IMR-90 (cell line): Measurements from ENCODE around the gene CCDC74B. TPM values are rescaled to one million over a fixed set of nuclear protein-coding genes. Genes with fewer than 3 reads are reported as not detected.
A peak's percentile ranks its signal among the peaks of the same experiment; 100 is the strongest.
"Not testable (repeated sequence)": the region's sequence is repeated elsewhere in the genome, so short reads cannot be mapped to it uniquely, and the experiment has no call there.

ENCODE experiments used
- ATAC-seq: fragments of 200-7000 bp; cut with Tn5 transposase; 2 replicates; pipeline ENCODE4 v1.9.1; 2020; ENCODE audit warnings: low read depth, mild to moderate bottlenecking, moderate library complexity
- BruUV-seq: library from RNA; stranded (reverse); fragments of 400-500 nt; replicated peaks from 2 replicates; lab custom pipeline; 2021; lab: Mats Ljungman, UMichigan
- CTCF ChIA-PET: fragments of 300-600 bp; formaldehyde crosslinking; extraction: SDS; loops from one replicate; lab custom pipeline; 2021; ENCODE audit warnings: antibody characterized with exemption; lab: Yijun Ruan, JAX
- POLR2A ChIA-PET: fragments of 300-600 bp; sonication (Branson Sonifier 250); formaldehyde crosslinking; loops from one replicate; lab custom pipeline; 2022; ENCODE audit warnings: antibody characterized with exemption; ENCODE audit not compliant: unreplicated experiment; lab: Charles Lee
- DNase-seq: peaks from one replicate; pipeline ENCODE4 v3.0.0; 2013
- H2AFZ ChIP-seq: replicated peaks from 2 replicates; pipeline ENCODE3; 2013; ENCODE audit warnings: low read length, mild to moderate bottlenecking; ENCODE audit not compliant: poor library complexity
- H2AK5ac ChIP-seq: 2 replicates; pipeline ENCODE4 v1.6.1; 2013; ENCODE audit warnings: low read depth, low read length, inconsistent platforms
- H2AK9ac ChIP-seq: replicated peaks from 2 replicates; pipeline ENCODE3; 2013; ENCODE audit warnings: mild to moderate bottlenecking, low read depth, low read length, moderate library complexity; ENCODE audit not compliant: poor library complexity
- H2BK120ac ChIP-seq: 2 replicates; pipeline ENCODE4 v1.6.1; 2013; ENCODE audit warnings: low read depth, low read length, inconsistent platforms
- H2BK15ac ChIP-seq: 3 replicates; pipeline ENCODE4 v1.6.1; 2013; ENCODE audit warnings: low read depth, low read length, inconsistent platforms
- H2BK20ac ChIP-seq: 2 replicates; pipeline ENCODE4 v1.6.1; 2013; ENCODE audit warnings: low read depth, mild to moderate bottlenecking, inconsistent platforms, low read length, moderate library complexity
- H2BK5ac ChIP-seq: 2 replicates; pipeline ENCODE4 v1.6.1; 2013; ENCODE audit warnings: mild to moderate bottlenecking, low read depth, low read length, inconsistent platforms; ENCODE audit not compliant: poor library complexity, severe bottlenecking
- H3K14ac ChIP-seq: replicated peaks from 2 replicates; pipeline ENCODE4 v1.6.1; 2013; ENCODE audit warnings: low read depth, low read length, inconsistent platforms
- H3K18ac ChIP-seq: 2 replicates; pipeline ENCODE4 v1.6.1; 2013; ENCODE audit warnings: low read depth, low read length, control low read depth
- H3K23ac ChIP-seq: 2 replicates; pipeline ENCODE4 v1.6.1; 2013; ENCODE audit warnings: low read depth, low read length, inconsistent platforms
- H3K27ac ChIP-seq: 2 replicates; pipeline ENCODE4 v1.5.1; 2013; ENCODE audit warnings: mild to moderate bottlenecking, control low read depth, low read length; ENCODE audit not compliant: insufficient read depth
- H3K27me3 ChIP-seq: 2 replicates; pipeline ENCODE4 v1.6.1; 2013; ENCODE audit warnings: low read length; ENCODE audit not compliant: control insufficient read depth, insufficient read depth
- H3K36me3 ChIP-seq: 2 replicates; pipeline ENCODE4 v1.6.1; 2013; ENCODE audit warnings: low read length, mixed read lengths; ENCODE audit not compliant: control insufficient read depth, insufficient read depth
- H3K4ac ChIP-seq: 2 replicates; pipeline ENCODE4 v1.6.1; 2013; ENCODE audit warnings: low read depth, low read length, inconsistent platforms
- H3K4me1 ChIP-seq: 2 replicates; pipeline ENCODE4 v1.6.1; 2013; ENCODE audit warnings: low read length, mixed read lengths; ENCODE audit not compliant: control insufficient read depth, insufficient read depth
- H3K4me2 ChIP-seq: 2 replicates; pipeline ENCODE4 v1.6.1; 2013; ENCODE audit warnings: low read depth, mild to moderate bottlenecking, control low read depth, low read length, moderate library complexity
- H3K4me3 ChIP-seq: 2 replicates; pipeline ENCODE4 v1.5.1; 2013; ENCODE audit warnings: low read depth, mild to moderate bottlenecking, control low read depth, low read length, moderate library complexity; ENCODE audit not compliant: insufficient read depth
- H3K56ac ChIP-seq: 2 replicates; pipeline ENCODE4 v1.6.1; 2013; ENCODE audit warnings: low read length, inconsistent platforms; ENCODE audit not compliant: insufficient read depth; ENCODE audit errors: extremely low read depth
- H3K79me1 ChIP-seq, 2 experiments: 2 replicates each; pipeline ENCODE4 v1.6.1; 2013; ENCODE audit warnings: low read length in 2 of 2, inconsistent platforms in 1 of 2, low read depth in 1 of 2
- H3K9ac ChIP-seq: 2 replicates; pipeline ENCODE4 v1.6.1; 2013; ENCODE audit warnings: low read depth, low read length, control low read depth
- H3K9me1 ChIP-seq: 2 replicates; pipeline ENCODE4 v1.6.1; 2013; ENCODE audit warnings: low read length, inconsistent platforms; ENCODE audit not compliant: insufficient read depth
- H3K9me3 ChIP-seq: 2 replicates; pipeline ENCODE4 v1.6.1; 2013; ENCODE audit warnings: low read length; ENCODE audit not compliant: control insufficient read depth, insufficient read depth
- H4K20me1 ChIP-seq: 2 replicates; pipeline ENCODE4 v1.6.1; 2013; ENCODE audit warnings: low read length, inconsistent platforms; ENCODE audit not compliant: insufficient read depth
- H4K5ac ChIP-seq: 2 replicates; pipeline ENCODE4 v1.6.1; 2013; ENCODE audit warnings: mild to moderate bottlenecking, low read depth, low read length, control low read depth
- H4K8ac ChIP-seq, 2 experiments: 2 replicates each; pipeline ENCODE4 v1.6.1; 2013; ENCODE audit warnings: low read depth in 2 of 2, low read length in 2 of 2, control low read depth in 1 of 2, inconsistent platforms in 1 of 2
- H4K91ac ChIP-seq: 2 replicates; pipeline ENCODE4 v1.6.1; 2013; ENCODE audit warnings: low read depth, low read length, inconsistent platforms; ENCODE audit not compliant: insufficient read depth
- WGBS, 2 experiments: methylation state at CpG; one replicate each; pipeline versions ENCODE4 v1.1.5 to v1.1.7; 2013; ENCODE audit warnings: missing lambda C conversion rate in 2 of 2; ENCODE audit not compliant: insufficient read length in 1 of 2; ENCODE audit errors: extremely low coverage in 2 of 2; 5-methylcytosine and 5-hydroxymethylcytosine counted together
- dilution Hi-C: fragments of 300-500 bp; cut with HindIII; formaldehyde crosslinking; loops from one replicate; pipeline ENCODE4 v1.14.3; 2018; ENCODE audit warnings: low sequenced_read_pairs; ENCODE audit not compliant: unreplicated experiment
- in situ Hi-C: fragments of 300-500 bp; cut with MboI; formaldehyde crosslinking; loops from 3 replicates; pipeline ENCODE4 v1.14.3; 2019; ENCODE audit warnings: low sequenced_read_pairs, inconsistent platforms, mixed read lengths
- intact Hi-C: fragments of 100-400 bp; cut with micrococcal nuclease; formaldehyde crosslinking; loops from 2 replicates; pipeline ENCODE4 v1.10.0; 2022
- polyA plus RNA-seq, 3 experiments: library from polyadenylated mRNA; depleted of rRNA; stranded (reverse); fragments of >200 nt; gene quantifications; 2 replicates each; pipeline ENCODE4 v1.2.3, GENCODE V29; 2012; ENCODE audit warnings: low replicate concordance in 1 of 3
- total RNA-seq: library from RNA; depleted of rRNA; stranded (reverse); fragments of >200 nt; gene quantifications from 2 replicates; pipeline ENCODE4 v1.2.3, GENCODE V29; 2012

The CCDC74B gene
- total and polyA plus RNA-seq, 2 of the 4 experiments (the other 2 are of a cell fraction): 3.9 to 8.4 TPM

DNA sequence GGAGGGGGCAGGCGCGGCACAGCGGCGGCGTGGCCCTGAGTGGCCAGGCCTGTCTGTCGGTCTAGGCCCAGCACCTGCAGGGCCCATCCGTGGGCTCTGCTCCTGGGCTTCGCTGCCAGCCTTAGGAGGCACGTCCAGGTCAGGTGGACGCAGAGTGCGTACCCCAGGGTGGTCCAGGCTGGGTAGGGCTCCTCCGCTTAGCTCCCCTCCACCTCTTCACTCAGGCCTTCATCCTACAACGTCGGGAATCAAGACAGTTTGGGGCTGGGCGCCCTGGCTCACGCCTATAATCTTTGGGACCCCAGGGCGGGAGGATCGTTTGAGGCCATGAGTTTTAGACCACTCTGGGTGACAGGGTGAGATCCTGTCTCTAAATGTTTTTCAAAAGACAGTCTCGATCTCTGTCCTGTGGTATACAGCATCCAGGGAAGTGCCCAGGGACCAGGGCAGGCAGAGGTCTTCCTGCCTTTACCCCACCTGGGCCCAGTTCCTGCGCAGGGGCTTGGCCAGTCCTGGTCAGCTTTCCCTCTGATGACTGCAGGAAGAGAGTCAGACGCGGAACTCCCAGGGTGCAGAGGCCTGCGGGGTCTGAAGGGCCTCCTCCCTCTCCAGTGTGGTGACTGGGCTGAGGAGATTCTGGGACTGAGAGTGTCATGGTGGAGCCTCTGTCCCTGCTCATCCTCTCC, 38.1 kb upstream of the CCDC74B start:
- H3K14ac ChIP-seq: peak overlapping the region; percentile 87
- POLR2A ChIA-PET, H3K9me3 ChIP-seq, H4K20me1 ChIP-seq, BruUV-seq, dilution Hi-C loops, H3K36me3 ChIP-seq, H2BK15ac ChIP-seq, CTCF ChIA-PET, H3K9me1 ChIP-seq, H3K4me1 ChIP-seq, H3K18ac ChIP-seq, intact Hi-C loops, H3K27me3 ChIP-seq, H2BK20ac ChIP-seq: not testable (repeated sequence)
- H2BK120ac ChIP-seq: 0 out of 2 replicates have a peak overlapping the region, but pooled peaks have one; percentile 23
- H3K79me1 ChIP-seq: peaks cover 8 to 30% of the 10 kb centered on the region in 2 experiments
- H3K56ac ChIP-seq: peak overlapping the region; percentile 51; the same call in 1 of the 2 replicates
- H2AFZ ChIP-seq: peak overlapping the region; percentile 72
- peak overlapping the region; percentile 92 for H2AK9ac ChIP-seq
- H2BK5ac ChIP-seq: peak overlapping the region; percentile 34
- H2AK5ac ChIP-seq: peak overlapping the region; percentile 82
- in situ Hi-C loops: loop anchor here (5.0 kb wide), 1 partner anchor 149 kb away; no protein-coding TSS in a partner anchor
- peak overlapping the region; percentile 88 for H3K9ac ChIP-seq
- WGBS, 2 experiments: 50% methylated on average over 2 of the region's 23 CpGs; no CpG with 5 or more reads in 1 of the 2 experiments
- H3K23ac ChIP-seq: peak overlapping the region; percentile 98
- peak overlapping the region; percentile 76 to 82 for H4K8ac ChIP-seq
- peak overlapping the region; percentile 90 for H4K5ac ChIP-seq
- H3K4me3 ChIP-seq: peak overlapping the region; percentile 70
- H3K4ac ChIP-seq: peak overlapping the region; percentile 93
- peak overlapping the region; percentile 66 for H3K27ac ChIP-seq
- peak; percentile 4; the same call in 1 of the 2 replicates for ATAC-seq
- peak overlapping the region; percentile 75 for H4K91ac ChIP-seq
- peak overlapping the region; percentile 81 for H3K4me2 ChIP-seq
- DNase-seq: peak; percentile 5
